Measurements from ENCODE around the gene RIMKLA. TPM values are rescaled to one million over a fixed set of nuclear protein-coding genes. Genes with fewer than 3 reads are reported as not detected.

The RIMKLA gene
- total and polyA plus RNA-seq, 2 of the 13 experiments (the other 11 are each of a cell fraction or from before 2014, with no cell fraction given), result 2.5 to 3.8 TPM

- no peak for TF ChIP-seq ZNF761 (CRISPR knock-in tag; conservative IDR thresholded peaks at IDR 0.05)
- no peak for TF ChIP-seq REST (IDR thresholded peaks at IDR 0.05; ENCODE audit: borderline replicate concordance in 1 of 2, low read depth in 1 of 2, low read length in 2 of 2)
- TF ChIP-seq PBX3 (CRISPR knock-in tag; IDR thresholded peaks at IDR 0.05; ENCODE audit: borderline replicate concordance), result no peak
- TF ChIP-seq DZIP1 (CRISPR knock-in tag; IDR thresholded peaks at IDR 0.05), result no peak
- TF ChIP-seq PRDM4 (CRISPR knock-in tag; IDR thresholded peaks at IDR 0.05; ENCODE audit: borderline replicate concordance), result no peak
- TF ChIP-seq ZNF784 (CRISPR knock-in tag; IDR thresholded peaks at IDR 0.05; ENCODE audit: borderline replicate concordance), result no peak
- TF ChIP-seq SOX6 (IDR thresholded peaks at IDR 0.05), result no peak
- no peak for TF ChIP-seq SOX6 (CRISPR knock-in tag; IDR thresholded peaks at IDR 0.05)
- TF ChIP-seq BCLAF1 (IDR thresholded peaks at IDR 0.05), result no peak
- TF ChIP-seq ZNF296 (CRISPR knock-in tag; conservative IDR thresholded peaks at IDR 0.05), result no peak
Observed at GRCh38 chr1:42462828-42463763, 82.5 kb downstream of the RIMKLA start, which contains the start of gene CCDC30 (continued).

Measured in HepG2 (cell line).